ENCODE results near the gene IP6K3.
A peak's percentile ranks its signal among the peaks of the same experiment; 100 is the strongest.

Gene IP6K3

DNA sequence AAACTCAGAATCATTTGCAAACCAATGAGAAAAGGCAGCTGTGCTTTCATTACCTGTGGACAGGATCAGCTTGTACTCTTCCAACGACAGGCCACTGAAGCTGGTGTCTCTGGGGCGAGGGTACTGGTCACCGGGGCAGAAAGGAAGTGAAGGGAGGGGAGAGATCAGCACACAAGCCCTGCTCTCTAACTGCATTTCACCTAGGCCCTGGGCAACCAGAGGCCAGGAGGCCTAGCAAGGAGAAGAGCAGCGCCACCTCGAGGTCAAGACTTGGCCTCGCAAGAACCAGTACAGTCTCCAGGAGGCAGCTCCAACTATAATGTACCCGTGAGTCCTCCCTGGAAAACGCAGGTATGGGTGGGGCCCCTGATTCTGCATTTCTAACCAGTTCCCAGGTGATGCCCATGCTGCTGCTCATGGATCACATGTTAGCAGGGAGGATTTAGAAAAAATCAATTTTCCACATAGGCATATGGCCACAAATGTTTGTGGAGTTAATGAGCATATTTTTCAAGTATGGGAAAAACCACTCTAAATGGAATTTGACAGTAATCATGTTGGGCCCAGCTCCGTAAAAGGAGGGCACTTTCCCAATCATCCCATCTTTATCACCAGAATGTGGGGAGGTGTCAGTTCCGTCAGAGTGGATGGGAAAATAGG, 46.2 kb downstream of the IP6K3 start:
- peak; percentile 84 for DNase-seq

DNA sequence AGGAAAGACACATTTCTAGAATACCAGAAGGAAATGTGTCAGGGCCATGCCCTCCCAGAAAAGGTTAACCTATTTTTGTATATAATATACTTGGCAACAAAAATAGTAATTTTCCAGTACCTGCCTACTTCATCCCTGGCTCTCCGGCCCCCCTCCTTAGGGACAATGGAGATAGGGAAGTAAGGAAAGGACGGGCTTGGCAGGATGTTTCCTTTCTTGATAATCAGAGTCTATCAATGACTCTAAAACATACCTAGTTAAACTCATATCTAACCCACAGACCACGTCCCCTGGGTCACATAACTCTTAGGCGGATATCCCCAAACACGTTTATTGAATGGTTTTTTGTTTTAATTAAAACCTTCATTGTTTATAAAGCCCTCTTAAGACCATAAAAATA, 47.0 kb downstream of the IP6K3 start:
- DNase-seq = no peak

DNA sequence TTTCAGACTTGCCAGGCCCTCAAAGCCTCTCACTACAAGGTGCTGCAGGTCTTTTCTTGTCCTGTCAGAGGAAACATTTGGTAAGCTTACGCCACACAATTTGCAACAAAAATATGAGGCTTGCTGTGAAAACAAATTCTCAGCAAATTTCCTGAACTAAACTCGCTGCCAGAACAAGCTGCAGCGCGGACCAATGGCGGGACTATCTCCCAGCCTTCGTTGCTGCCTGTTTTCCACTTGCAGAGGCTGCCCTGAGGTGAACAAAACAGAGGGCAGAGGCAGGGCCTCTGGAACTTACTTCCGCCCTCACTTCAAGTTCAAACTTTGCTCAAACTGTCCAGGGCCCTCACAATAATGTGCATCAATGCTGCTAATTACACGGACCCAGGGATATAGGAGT, 47.6 kb downstream of the IP6K3 start:
- DNase-seq = no peak

DNA sequence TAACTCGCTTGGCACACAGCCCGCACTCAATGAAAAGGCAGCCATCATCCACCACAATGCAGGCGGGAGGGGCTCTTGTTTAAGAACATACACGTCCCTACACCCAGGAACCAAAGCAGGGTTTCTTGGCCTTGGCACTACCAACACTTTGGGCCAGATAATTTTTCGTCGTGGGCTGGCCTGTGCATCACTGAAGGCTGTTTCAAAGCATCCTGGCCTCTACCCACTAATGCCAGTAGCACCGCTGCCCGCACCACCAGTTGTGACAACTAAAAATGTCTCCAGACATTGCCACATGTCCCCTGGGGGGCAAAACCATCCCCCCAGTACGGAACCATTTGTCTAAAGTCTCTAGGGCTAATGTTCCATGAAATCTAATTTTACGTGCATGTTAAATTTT, 48.2 kb downstream of the IP6K3 start:
- no peak for DNase-seq

DNA sequence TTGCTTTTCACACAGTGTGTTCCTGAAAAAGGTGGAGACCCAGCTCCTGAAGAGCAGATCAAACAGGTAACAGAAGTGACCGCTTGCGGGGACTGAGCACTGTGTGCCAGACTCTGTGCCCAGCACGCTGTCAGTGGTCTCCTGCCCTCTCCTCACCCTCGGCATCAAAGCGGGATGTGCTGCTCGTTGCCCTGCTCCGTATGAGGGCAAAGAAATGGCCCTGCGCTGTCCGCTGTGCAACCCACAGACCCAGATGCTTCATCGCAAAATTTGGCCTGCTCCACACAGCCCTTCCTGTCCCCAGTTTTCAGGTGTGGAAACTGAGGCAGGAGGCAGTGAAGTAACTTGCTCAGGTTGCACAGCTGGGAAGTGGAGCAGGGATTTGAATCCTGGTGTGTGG, 48.9 kb downstream of the IP6K3 start:
- no peak for DNase-seq

DNA sequence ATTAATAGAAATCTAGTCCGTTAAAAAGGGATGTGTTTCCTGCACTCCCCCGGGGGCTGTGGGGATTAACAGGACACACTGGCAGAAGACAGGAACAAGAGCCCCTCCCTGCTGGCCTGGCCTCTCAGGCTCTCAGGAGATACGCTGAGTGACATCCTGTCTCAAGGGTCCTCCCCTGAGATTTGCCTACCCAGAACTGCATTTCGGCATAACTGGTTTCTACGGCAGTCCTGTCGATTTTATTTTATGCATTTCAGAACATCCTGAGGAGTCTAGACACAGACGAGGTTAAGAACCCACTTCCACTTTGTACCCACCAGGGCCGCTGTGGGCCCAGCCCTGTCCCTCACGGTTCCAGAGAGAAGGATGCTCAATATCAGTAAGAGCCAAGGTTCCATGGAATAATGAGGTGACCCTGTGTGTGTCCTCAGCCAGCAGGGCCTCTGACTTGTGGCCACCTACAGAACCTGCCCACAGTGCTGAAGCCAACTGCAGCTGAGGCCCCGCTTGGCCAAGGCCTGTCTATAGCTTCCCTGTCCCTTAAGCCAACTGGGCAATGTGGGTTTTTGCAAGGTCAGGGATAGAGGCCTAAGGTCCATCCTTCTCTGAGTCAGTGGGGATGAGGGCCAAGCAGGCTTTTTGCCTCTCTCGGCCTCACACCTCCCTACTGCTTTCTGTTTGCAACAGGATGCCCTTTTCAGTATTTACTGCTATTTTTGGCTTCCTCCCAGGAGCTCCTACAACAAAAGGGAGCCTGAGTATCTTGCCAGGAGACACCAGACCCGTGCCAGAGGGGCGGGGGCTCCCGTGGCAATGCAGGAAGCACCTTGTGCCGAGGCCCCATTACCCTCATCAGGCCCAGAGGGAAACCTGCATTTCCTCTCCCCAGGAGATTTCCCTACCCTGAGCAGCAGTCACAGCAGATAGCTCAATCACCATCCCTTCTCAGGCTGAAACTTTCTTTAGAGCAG, 49.9 kb downstream of the IP6K3 start:
- DNase-seq = no peak

DNA sequence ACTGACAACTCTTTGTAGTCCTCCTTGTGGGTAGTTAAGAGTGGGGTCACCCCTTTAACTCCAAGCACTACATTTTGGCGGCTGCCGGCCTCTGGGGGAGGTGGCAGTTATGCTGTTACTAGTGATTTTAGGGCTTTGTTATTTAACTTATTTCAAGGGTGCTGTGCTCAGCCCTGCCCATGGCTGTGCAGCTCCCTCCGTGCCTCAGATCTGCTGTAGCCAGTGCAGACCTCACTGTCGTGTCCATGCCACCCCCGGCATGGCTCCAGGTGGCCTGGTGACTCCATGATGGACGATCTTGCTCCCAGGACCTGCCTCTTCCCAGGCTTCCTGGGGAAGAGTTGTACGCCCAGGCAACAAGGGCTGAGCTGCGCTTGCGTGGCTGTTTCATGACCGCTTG, 50.6 kb downstream of the IP6K3 start:
- no peak for DNase-seq

DNA sequence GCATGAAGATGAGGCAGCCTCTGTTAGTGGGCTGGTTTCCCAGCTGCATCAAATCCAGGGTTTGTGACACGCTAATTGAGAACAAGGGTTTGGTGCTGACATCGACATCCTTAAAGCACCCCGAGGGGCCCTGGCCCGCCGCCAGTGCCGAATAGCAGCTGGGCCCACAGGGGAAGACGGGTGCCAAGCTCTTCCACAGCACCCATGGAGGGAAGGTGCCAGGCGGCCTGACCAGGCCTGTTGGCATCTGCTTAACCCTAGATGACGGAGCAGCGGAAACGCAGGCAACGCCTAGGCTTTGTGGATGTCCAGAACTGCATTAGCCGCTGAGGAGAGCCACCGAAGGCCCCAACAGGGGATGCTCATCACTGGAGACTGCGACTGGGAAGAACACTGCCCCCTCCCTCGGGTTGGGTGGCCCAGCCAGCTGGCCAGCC, 51.2 kb downstream of the IP6K3 start:
- no peak for DNase-seq

DNA sequence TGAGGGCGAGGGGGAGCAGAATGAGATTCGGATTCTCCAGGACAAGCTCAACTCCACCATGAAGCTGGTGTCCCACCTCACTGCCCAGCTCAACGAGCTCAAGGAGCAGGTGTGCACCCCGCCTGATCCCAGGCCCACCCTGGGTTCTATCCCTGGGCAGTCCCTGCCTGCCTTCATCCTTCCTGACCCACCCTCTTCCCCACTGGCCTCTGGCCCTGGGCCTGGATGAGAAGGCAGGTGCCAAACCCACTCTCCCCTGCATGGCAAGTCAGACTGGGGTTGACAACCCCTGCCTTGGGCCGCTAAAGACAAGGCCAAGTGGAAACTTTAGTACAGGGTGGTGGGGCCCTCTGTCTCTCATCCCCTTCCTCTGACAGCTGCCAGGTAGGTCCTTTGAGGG, 51.7 kb downstream of the IP6K3 start:
- DNase-seq = no peak

DNA sequence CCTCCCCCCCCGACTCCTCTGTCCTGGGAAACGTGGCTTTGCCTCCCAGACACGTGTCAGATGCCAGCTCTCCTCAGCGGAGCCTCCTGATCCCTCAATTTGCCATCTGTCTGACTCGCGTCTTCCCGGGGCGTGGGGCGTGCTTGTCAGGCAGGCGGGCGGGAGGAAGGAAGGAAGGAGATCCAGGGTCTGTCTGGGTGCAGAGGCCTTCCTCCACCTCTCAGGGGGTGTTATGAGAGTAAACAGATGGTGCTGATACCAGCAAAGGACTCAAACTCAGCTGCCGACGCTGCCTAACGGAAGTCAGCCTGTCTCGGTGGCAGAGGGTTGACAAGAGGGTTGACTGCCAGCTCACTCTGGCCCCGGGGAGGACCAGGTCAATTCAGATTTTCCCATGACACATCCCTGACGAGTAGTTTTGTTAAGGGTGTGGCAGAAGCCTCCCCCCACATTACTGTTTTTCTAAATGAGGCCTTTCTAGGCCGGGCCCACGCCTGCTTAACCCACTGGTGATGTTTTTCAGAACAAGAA, 52.2 kb downstream of the IP6K3 start:
- peak; percentile 85 for DNase-seq

DNA sequence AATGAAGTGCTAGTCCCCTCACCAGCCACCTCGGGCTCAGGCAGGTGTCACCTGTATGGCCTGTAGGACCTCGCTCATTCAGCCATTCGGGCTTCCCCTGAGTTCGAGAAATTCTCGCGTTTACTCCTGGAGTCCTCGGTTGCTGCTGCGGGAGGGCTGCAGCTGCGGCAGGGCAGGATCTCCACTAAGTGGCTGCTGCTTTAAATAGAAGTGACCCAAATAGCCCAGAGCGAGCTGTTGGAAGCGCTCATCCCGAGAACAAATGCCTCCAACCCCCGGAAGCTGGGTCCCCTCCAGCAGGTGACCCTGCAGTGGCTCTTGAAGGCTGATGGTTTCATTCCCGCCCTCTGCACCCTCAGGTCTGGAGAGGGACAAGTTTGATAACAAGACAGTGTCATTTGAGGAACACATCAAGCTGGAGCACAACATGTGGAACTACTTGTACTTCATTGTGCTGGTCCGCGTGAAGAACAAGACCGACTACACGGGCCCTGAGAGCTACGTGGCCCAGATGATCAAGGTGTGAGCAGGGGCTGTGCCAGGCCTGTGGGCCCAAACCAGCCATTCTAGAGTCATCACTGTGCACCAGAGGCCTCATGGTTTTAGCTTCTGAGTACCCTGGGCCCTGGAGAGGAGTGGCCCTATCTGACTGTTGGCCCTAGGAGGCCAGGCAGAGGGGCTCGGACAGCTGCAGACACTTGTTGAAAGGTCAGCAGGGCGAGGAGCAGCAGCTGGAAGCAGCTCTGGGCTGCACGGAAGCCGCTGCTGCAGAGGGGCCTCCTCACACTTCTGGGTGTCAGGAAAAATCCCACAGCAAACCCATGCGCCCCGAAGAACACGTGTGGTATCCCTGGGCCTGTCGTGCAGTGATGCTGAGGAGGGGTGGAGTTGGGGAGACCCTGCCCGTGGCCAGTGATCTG, 53.3 kb downstream of the IP6K3 start:
- DNase-seq = no peak

DNA sequence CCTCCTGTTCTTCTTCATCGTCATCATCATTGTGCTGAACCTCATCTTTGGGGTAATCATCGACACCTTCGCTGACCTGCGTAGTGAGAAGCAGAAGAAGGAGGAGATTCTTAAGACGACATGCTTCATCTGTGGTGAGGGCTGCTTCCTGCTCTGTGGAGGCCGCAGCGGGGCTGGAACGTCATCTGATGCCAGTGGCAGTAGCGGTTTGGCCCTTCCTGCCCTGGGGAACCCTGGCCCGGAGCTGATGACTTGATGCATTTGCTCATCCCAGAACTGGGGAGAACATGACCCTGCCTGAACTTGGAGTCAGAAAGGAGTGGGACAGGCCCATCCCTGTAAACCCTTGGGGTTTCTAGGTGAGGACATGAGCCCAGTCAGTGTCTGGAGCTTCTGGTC, 53.9 kb downstream of the IP6K3 start:
- DNase-seq = peak; percentile 81

DNA sequence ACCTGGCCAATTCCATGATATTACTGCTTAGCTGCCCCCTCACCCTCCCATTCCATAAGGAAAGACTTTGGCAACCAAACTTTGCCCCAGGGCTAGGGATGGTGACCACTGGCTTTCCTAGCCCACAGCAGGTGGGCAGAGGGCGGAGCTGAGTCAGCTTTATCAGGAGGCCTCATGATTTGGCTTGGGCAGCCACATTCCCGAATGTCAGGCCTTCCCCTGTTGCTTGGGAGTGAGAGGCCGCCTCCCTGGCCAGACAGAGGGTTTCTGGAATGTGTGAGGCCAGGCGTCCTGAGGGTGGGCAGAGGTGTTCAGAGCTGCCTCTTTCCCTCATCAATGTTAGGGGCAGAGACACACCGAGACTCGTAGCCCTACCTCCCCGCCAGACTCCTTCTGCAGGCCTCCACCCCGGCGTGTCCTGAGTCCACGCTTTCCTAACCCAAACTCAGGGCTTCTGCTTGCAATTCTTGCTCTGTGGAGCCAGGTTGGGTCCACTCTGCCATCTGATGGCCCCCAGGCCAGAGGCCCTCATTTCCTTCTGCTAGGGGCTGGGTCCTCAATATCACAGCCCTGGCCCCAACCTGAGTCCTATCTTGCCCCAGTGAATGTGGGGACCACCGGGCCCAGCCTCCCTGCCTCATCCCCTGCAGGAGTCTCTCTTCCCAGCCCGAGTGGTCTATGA, 54.5 kb downstream of the IP6K3 start:
- no peak for DNase-seq

DNA sequence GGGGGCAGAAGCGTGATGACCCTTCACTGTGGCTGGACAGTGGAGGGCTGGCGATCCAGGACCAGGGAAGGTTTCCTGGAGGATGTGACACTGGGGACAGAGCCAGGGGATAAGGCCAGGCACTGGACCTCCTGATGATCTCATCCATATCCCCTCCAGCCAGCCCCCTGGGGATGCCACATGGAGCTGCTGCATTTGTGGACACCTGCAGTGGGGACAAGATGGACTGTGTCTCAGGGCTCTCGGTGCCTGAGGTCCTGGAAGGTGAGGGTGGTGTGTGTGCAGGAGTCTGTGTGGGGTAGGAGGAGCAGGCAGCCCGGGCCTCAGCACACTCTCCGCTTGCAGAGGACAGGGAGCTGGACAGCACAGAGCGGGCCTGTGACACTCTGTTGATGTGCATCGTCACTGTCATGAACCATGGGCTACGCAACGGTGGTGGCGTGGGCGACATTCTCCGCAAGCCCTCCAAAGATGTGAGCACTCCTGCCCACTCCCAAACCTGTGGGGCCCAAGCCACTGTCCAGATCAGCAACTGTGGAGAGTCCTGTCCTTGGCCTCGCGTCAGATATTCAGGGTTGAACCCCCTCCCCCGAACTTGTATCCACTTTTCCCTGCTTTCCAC, 55.1 kb downstream of the IP6K3 start:
- DNase-seq = no peak

DNA sequence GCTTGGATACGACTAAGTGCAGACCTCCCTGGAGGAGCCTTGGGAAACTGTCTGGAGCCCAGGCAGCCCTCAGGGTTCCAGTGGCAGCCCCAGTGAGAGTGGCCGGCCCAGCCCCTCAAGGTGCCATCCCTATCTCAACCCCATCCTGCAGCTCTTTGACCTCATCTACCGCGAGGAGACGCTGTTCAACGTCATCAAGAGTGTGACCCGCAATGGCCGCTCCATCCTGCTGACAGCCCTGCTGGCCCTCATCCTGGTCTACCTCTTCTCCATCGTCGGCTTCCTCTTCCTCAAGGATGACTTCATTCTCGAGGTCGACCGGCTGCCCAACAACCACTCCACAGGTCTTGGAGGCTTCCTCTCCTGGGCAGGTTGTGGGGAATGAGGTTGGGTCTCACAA, 55.9 kb downstream of the IP6K3 start:
- DNase-seq = no peak

DNA sequence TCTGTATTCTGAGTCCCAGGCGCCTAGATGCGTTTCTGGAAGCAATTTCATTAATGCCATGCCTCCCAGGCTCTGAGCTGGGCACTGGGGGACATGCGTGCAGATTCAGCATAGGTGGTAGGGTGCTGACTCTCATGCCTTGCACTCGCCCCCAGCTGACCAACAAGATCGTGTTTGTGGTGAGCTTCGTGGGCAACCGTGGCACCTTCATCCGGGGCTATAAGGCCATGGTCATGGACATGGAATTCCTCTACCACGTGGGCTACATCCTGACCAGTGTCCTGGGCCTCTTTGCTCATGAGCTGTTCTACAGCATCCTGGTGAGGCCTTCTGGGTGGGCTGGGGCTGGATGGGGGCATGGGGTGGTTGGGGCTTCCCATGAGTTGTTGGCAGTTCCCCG, 56.8 kb downstream of the IP6K3 start:
- DNase-seq = no peak

DNA sequence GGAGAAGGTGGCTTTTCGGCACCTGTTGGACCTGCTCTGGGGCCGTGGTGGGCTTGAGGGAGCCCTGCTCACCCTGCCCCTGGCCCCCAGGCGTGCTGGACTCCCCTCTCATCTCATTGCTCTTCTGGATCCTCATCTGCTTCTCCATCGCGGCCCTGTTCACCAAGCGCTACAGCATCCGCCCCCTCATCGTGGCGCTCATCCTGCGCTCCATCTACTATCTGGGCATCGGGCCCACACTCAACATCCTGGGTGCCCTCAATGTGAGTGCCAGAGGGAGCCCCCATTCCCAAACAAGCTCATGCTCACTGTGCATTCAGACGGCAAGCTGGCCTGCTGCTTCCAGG, 57.6 kb downstream of the IP6K3 start:
- no peak for DNase-seq

DNA sequence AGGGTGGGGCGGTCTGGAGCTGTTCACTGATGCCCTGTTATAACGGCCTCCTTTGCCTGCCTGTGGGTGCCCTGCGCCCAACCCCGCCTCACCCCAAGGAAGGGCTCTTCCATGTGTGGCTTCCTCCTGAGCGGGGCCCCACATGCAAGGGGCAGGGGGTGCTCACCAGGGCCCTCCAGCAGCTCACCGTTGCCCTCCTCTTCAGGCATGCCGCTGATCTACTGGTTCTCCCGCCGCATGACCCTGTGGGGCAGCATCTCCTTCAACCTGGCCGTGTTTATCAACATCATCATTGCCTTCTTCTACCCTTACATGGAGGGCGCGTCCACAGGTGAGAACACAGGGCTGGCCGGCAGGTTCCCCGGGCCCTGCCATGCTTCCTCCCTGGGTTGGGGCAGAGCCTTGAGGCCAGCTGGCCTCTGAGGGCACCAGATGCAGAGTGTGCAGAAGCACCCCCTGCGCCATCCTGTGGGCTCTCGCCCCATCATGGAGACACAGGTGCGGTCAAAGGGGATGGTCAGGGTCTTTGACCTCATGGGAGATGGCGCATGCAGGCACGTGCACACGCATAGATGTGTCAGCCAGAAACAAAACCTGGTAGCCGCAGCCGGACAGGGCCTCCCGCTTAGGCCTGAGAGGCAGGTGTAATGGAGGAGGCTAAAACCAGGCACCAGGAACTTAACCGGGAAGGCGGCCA, 58.1 kb downstream of the IP6K3 start:
- DNase-seq = no peak

DNA sequence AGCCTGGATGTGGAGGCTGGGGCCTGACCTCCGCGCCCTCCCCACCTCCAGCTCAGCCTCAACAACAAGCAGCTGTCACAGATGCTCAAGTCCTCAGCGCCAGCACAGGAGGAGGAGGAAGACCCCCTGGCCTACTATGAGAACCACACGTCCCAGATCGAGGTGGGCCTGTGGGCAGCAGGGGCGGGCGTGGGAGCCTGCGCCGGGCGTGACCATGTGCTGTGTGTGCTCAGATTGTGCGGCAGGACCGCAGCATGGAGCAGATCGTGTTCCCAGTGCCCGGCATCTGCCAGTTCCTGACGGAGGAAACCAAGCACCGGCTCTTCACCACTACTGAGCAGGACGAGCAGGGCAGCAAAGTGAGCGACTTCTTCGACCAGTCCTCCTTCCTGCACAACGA, 58.7 kb downstream of the IP6K3 start:
- DNase-seq = no peak

DNA sequence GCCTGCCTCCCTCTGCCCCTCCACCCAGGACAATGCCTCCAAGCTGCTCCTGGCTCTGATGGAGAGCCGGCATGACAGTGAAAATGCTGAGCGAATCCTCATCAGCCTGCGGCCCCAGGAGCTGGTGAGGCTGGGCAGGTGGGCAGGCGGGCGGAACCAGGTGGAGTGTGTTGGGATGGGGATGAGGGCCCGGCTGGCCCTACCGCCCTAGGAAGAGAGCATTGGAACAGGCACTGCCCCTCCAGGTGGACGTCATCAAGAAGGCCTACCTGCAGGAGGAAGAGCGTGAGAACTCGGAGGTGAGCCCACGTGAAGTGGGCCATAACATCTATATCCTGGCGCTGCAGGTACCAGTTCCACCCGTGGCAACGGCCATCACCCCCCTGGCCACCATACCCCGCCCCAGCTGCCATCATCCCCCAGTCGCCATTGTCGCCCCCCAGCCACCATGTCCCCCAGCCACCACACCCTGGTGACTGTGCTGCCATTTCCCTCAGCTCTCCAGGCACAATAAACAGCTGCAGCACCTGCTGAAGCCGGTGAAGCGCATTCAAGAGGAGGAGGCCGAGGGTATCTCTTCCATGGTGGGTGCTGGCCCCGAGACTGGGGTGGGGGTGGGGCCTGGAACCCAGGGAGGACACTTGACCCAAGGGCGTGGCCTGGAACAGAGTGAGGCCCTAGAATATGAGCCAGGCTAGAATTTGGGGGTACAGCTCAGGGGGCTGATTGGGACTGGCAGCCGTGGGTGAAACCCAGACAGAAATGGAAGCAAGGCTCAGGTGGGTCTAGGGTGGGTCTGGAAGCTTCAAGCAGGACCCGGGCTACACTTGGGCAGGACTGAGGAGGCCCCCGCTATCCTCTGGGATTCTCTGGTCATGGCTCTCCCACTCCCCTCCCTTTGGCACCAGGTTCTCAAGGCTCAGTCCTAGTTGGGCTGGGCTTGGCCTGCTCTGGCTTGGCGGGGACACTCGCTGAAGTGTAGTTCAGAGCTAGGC, 59.4 kb downstream of the IP6K3 start:
- no peak for DNase-seq

All from activated CD8-positive, alpha-beta memory T cell treated with anti-CD3 and anti-CD28 coated beads, Interleukin-2, amount 50 U/mL, for 48 hours (primary cell).